Measurements from ENCODE around the gene SDK1.

The SDK1 gene

DNA sequence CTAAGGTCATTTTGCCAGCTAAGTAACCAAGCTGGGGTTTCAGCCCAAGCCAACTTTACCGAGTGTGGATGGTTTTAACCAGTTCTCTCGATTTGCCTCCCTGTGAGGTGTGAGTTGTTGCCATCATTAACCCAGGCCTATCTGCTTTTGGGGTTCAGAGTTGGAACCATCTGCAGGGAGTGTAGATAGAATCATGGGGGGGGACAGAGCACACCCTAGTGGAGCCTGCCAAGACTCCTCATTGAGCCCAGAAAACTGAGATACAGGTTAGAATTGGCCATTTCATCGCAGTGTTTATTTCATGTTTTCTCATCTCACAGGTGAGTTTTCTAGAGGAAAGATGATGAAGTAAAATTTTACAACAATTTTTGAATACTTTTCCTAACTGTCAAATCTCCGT is 133.6 kb downstream of the SDK1 start:
- TF ChIP-seq, protein P1, sequence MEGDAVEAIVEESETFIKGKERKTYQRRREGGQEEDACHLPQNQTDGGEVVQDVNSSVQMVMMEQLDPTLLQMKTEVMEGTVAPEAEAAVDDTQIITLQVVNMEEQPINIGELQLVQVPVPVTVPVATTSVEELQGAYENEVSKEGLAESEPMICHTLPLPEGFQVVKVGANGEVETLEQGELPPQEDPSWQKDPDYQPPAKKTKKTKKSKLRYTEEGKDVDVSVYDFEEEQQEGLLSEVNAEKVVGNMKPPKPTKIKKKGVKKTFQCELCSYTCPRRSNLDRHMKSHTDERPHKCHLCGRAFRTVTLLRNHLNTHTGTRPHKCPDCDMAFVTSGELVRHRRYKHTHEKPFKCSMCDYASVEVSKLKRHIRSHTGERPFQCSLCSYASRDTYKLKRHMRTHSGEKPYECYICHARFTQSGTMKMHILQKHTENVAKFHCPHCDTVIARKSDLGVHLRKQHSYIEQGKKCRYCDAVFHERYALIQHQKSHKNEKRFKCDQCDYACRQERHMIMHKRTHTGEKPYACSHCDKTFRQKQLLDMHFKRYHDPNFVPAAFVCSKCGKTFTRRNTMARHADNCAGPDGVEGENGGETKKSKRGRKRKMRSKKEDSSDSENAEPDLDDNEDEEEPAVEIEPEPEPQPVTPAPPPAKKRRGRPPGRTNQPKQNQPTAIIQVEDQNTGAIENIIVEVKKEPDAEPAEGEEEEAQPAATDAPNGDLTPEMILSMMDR (IDR thresholded peaks at IDR 0.05; ENCODE audit: insufficient read depth, low read depth, low read length, missing control alignments): no peak
- H3K4me3 ChIP-seq (ENCODE audit: low read length): no peak overlapping the region
- no peak for DNase-seq (ENCODE audit: low read depth)

DNA sequence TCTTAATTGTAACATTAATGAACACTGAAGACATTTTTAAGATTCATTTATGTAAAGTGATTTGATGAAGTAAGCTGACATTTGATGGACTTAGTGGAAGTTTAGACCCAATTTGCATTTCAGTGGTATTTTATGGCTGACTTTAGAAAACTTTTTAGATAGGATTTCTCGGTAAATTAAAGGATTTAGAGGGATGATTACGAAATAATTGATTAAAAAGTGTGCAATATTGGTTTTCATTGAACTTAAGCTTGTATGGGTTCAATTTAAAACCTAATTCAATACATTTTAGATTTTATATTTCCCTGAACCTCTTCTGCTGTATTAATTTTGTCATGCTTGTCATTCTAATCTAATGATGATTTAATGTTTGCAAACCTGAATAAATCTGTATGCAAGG is 135.1 kb downstream of the SDK1 start:
- H3K4me3 ChIP-seq (ENCODE audit: low read length): no peak overlapping the region
- TF ChIP-seq, protein P1 (IDR thresholded peaks at IDR 0.05; ENCODE audit: insufficient read depth, low read depth, low read length, missing control alignments): no peak
- DNase-seq (ENCODE audit: low read depth): no peak

GRCh38 chr7:3436746-3437145 is 135.7 kb downstream of the SDK1 start:
- peak; percentile 48 for DNase-seq (ENCODE audit: low read depth)
- TF ChIP-seq, protein P1 (IDR thresholded peaks at IDR 0.05; ENCODE audit: insufficient read depth, low read depth, low read length, missing control alignments): no peak
- no peak overlapping the region for H3K4me3 ChIP-seq (ENCODE audit: low read length)

GRCh38 chr7:3437467-3437866 is 136.4 kb downstream of the SDK1 start:
- no peak for DNase-seq (ENCODE audit: low read depth)
- H3K4me3 ChIP-seq (ENCODE audit: low read length): no peak overlapping the region
- TF ChIP-seq, protein P1 (IDR thresholded peaks at IDR 0.05; ENCODE audit: insufficient read depth, low read depth, low read length, missing control alignments): no peak

GRCh38 chr7:3438352-3438751 is 137.3 kb downstream of the SDK1 start:
- TF ChIP-seq, protein P1 (IDR thresholded peaks at IDR 0.05; ENCODE audit: insufficient read depth, low read depth, low read length, missing control alignments): no peak
- H3K4me3 ChIP-seq (ENCODE audit: low read length): no peak overlapping the region
- no peak for DNase-seq (ENCODE audit: low read depth)

DNA sequence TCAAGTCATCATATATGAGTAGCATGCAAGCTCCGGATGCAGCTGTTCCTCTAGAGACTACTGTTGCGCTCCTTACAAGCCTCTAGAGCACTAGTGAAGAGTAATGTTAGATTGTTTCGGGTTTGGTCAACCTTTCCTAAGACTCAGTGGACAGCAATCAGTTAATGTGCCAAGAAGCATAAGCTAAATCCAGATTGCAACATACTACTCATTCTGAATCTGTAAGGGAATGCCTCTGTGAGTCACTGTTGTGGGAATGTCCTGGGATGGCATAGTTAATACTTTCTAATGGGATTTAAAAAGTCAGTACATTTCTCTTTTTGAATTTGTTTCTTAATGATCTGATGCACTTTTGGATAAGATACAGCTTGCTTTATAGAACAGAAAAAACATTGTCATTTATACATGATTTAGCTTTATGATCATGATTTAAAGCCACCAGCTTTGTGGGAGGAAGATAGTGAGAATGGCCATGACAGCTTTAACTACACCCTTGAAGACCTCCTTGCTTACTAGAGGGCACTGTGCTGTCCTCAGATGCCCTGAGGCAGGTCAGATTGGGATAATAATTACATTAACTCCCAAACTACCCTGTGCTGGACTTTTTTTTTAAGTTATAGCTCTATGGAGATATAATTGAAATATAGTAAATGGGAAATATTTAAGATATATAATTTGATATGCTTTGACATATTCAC is 138.4 kb downstream of the SDK1 start:
- H3K4me3 ChIP-seq (ENCODE audit: low read length): no peak overlapping the region
- DNase-seq (ENCODE audit: low read depth): peak; percentile 93
- TF ChIP-seq, protein P1 (IDR thresholded peaks at IDR 0.05; ENCODE audit: insufficient read depth, low read depth, low read length, missing control alignments): no peak

DNA sequence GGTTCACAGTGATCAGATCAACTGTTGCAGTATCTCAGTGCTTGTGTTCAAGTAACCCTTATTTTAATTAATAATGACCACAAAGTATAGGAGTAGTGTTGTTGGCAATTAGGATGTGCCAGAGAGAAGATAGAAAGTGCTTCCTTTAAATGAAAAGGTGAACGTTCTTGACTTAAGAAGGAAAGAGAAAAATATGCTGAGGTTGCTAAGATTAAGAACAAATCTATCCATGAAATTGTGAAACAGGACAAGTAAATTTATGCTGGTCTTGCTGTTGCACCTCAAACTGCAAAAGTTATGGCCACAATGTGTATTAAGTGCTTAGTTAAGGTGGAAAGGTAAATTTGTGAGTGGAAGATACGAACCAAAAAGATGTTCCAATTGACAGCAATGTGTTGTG is 139.5 kb downstream of the SDK1 start:
- H3K4me3 ChIP-seq (ENCODE audit: low read length): no peak overlapping the region
- TF ChIP-seq, protein P1 (IDR thresholded peaks at IDR 0.05; ENCODE audit: insufficient read depth, low read depth, low read length, missing control alignments): no peak
- DNase-seq (ENCODE audit: low read depth): no peak
